Breast epithelium (tissue), 4 donors: Measurements from ENCODE around the gene STAU1. TPM values are rescaled to one million over a fixed set of nuclear protein-coding genes. Genes with fewer than 3 reads are reported as not detected.
"Not testable (repeated sequence)": the region's sequence is repeated elsewhere in the genome, so short reads cannot be mapped to it uniquely, and the experiment has no call there.

Experiments
- DNase-seq, 2 donors: peaks; one replicate each; pipeline ENCODE4 v3.0.0-alpha.2; 2019; ENCODE audit warnings: low spot score in 2 of 2
- H3K27ac ChIP-seq, 2 donors: fragments of 200-600 bp; sonication (generic) in 1 of 2; one replicate each; pipeline ENCODE4 v1.5.1; 2016 to 2019; ENCODE audit warnings: mild to moderate bottlenecking in 1 of 2
- H3K27me3 ChIP-seq, 2 donors: fragments of 200-600 bp; sonication (generic) in 1 of 2; one replicate each; pipeline versions ENCODE4 v1.5.1 to v1.6.0; 2017 to 2019; ENCODE audit warnings: control low read depth in 1 of 2, mild to moderate bottlenecking in 1 of 2
- H3K36me3 ChIP-seq: fragments of 200-600 bp; one replicate; pipeline ENCODE4 v1.5.1; 2019
- H3K4me1 ChIP-seq, 2 donors: fragments of 200-600 bp; sonication (generic); one replicate each; pipeline ENCODE4 v1.5.1; 2016 to 2019; ENCODE audit warnings: control low read depth in 1 of 2
- H3K4me3 ChIP-seq, 3 donors: fragments of 200-600 bp; sonication (generic); 1 replicate in 2 of 3; 2 replicates in 1 of 3; pipeline ENCODE4 v1.5.1; 2016 to 2019; ENCODE audit warnings: mild to moderate bottlenecking in 3 of 3, moderate library complexity in 2 of 3
- H3K9me3 ChIP-seq, 2 donors: fragments of 200-600 bp; sonication (generic) in 1 of 2; one replicate each; pipeline ENCODE4 v1.5.1; 2016 to 2019; ENCODE audit warnings: control low read depth in 1 of 2
- CTCF ChIP-seq, 3 donors: fragments of 450-650 bp; IDR thresholded peaks; one replicate each; pipeline ENCODE4 v1.5.1; 2016 to 2017; ENCODE audit warnings: antibody characterized with exemption in 3 of 3, mild to moderate bottlenecking in 3 of 3, moderate library complexity in 3 of 3
- POLR2A ChIP-seq: fragments of 450-650 bp; IDR thresholded peaks from one replicate; pipeline ENCODE4 v1.6.1; 2016; ENCODE audit warnings: antibody characterized with exemption, mild to moderate bottlenecking, moderate library complexity
- POLR2AphosphoS5 ChIP-seq, 3 donors: sonication (generic); formaldehyde crosslinking; IDR thresholded peaks; one replicate each; pipeline ENCODE4 v1.6.1; 2017; ENCODE audit warnings: antibody characterized with exemption in 3 of 3
- intact Hi-C: fragments of 100-400 bp; cut with DNase I; formaldehyde crosslinking; loops from one replicate; pipeline ENCODE4 v1.15.1; 2023; ENCODE audit warnings: low total_unique reads
- total RNA-seq, 3 donors: library from RNA; depleted of rRNA; stranded (reverse); fragments of >200 nt; gene quantifications; one replicate each; pipeline ENCODE4 v1.1.0, GENCODE V29; 2016

STAU1 gene
- total RNA-seq, 3 donors from 2014 or later = 79.8 to 85.2 (median 79.9) TPM

GRCh38 chr20:49225896-49226295, 37.8 kb upstream of the STAU1 start:
- TF ChIP-seq CTCF (IDR thresholded peaks at IDR 0.05) (no peak), POLR2AphosphoS5 (IDR thresholded peaks at IDR 0.05) (no peak), POLR2A (no peak)
- H3K27ac ChIP-seq = no peak overlapping the region
- intact Hi-C loops = no loop called here
- H3K4me3 ChIP-seq = no peak overlapping the region
- H3K4me1 ChIP-seq = no peaks in the 10 kb centered on the region
- peaks cover 9% of the 10 kb centered on the region for H3K36me3 ChIP-seq
- H3K9me3 ChIP-seq = no peaks in the 10 kb centered on the region
- no peaks in the 10 kb centered on the region for H3K27me3 ChIP-seq
- DNase-seq = no peak

- intact Hi-C loops = no loop called here
- H3K27ac ChIP-seq = peak overlapping the region; percentile 90 to 93
- DNase-seq = no peak
- TF ChIP-seq POLR2A = no peak
- no peak for TF ChIP-seq CTCF (IDR thresholded peaks at IDR 0.05)
- no peak for TF ChIP-seq POLR2AphosphoS5 (IDR thresholded peaks at IDR 0.05)
- H3K4me1 ChIP-seq = peaks cover 3 to 7% of the 10 kb centered on the region in 2 donors
- H3K4me3 ChIP-seq = peak overlapping the region; percentile 69 to 79 (median 77)
- no peaks in the 10 kb centered on the region for H3K9me3 ChIP-seq
- no peaks in the 10 kb centered on the region for H3K27me3 ChIP-seq
- H3K36me3 ChIP-seq = no peaks in the 10 kb centered on the region
Measured at GRCh38 chr20:49219924-49220831, 32.0 kb upstream of the STAU1 start.

- TF ChIP-seq POLR2A (peak; percentile 69), CTCF (IDR thresholded peaks at IDR 0.05) (no peak), POLR2AphosphoS5 (IDR thresholded peaks at IDR 0.05) (peak; percentile 92 to 97 (median 95))
- peak; percentile 97 to 98 for DNase-seq
- Histone ChIP-seq H3K27ac (peak within 1 kb of the TSS; percentile 90 to 93), H3K4me3 (peak within 1 kb of the TSS; percentile 69 to 79 (median 77)), H3K27me3 (no peaks in the 10 kb centered on the region), H3K9me3 (no peaks in the 10 kb centered on the region), H3K36me3 (no peaks in the 10 kb centered on the region), H3K4me1 (peaks cover 3 to 7% of the 10 kb centered on the region in 2 donors)
- intact Hi-C loops = no loop called here
Measured at GRCh38 chr20:49219091-49219923, 31.2 kb upstream of the STAU1 start, which contains the start of gene DDX27. TSS of gene DDX27 (plus strand) at chr20:49219416. CDS start at chr20:49219449, 33 bp downstream.

- H3K4me3 ChIP-seq = peak overlapping the region in 2 of 3 donors; percentile 77 to 79
- H3K27me3 ChIP-seq, H3K9me3 ChIP-seq, H3K36me3 ChIP-seq, intact Hi-C loops, H3K4me1 ChIP-seq: not testable (repeated sequence)
- peak in 1 of 2 donors; percentile 28 for DNase-seq
- peak overlapping the region; percentile 52 to 93 for H3K27ac ChIP-seq
Measured at GRCh38 chr20:49218739-49219090, 30.6 kb upstream of the STAU1 start.

GRCh38 chr20:49216991-49217578, 29.0 kb upstream of the STAU1 start:
- H3K27me3 ChIP-seq = no peaks in the 10 kb centered on the region
- peak; percentile 88 to 96 for DNase-seq
- peak overlapping the region in 1 of 3 donors; percentile 20 for H3K4me3 ChIP-seq
- no peaks in the 10 kb centered on the region for H3K36me3 ChIP-seq
- TF ChIP-seq POLR2A (no peak), CTCF (IDR thresholded peaks at IDR 0.05) (peak; percentile 85 to 88 (median 86)), POLR2AphosphoS5 (IDR thresholded peaks at IDR 0.05) (peak in 2 of 3 donors; percentile 36 to 51)
- intact Hi-C loops = no loop called here
- no peak overlapping the region for H3K27ac ChIP-seq
- H3K9me3 ChIP-seq = no peaks in the 10 kb centered on the region
- peaks cover 3 to 7% of the 10 kb centered on the region in 2 donors for H3K4me1 ChIP-seq
